ENCODE measurements around the gene PREX1. TPM values are rescaled to one million over a fixed set of nuclear protein-coding genes. Genes with fewer than 3 reads are reported as not detected.

The PREX1 gene
- total RNA-seq, 3 donors from 2014 or later, result 9.9 to 14.1 (median 13.5) TPM

DNA sequence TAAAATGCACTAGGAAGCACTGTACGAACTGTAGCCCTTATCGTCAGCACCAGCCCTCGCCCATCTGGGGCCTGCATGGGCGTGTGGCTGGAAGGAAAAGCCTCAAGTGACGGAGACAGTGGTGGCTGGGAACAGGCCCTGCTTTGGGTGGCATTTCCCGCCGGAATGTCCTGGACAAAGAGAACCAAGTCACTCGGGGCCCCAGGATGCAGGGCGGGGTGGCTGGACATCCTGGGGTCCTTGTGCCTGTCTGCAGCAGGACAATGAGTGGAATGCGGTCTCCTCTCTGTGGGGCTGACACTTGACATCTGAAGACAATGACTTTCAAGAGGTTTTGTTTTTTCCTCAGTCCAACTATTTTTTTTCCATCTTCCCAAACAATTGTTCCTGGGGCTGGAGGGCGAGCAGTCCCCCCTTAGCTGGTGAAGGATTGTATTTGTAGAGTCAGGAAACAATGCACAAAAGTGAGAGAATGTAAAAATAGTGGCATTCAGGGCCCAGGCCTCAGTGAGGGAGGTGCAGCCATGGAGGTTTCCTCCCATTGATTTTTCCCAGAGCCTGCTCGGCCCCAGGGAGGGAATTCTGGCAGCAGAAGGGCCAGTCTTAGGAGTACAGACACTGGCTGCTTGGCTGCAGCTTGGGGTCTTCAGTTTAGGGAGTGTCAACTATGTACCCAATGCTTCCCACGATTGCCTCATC is 64.4 kb downstream of the PREX1 start:
- no peaks in the 10 kb centered on the region for H3K4me1 ChIP-seq (ENCODE audit: low read depth)
- ATAC-seq (no peak), DNase-seq (peak in 1 of 3 donors; percentile 15)
- H3K9me3 ChIP-seq, result no peaks in the 10 kb centered on the region
- intact Hi-C loops (cut with DNase I, micrococcal nuclease), result no loop called here
- no peak overlapping the region for H3K4me3 ChIP-seq
- TF ChIP-seq, protein P1, sequence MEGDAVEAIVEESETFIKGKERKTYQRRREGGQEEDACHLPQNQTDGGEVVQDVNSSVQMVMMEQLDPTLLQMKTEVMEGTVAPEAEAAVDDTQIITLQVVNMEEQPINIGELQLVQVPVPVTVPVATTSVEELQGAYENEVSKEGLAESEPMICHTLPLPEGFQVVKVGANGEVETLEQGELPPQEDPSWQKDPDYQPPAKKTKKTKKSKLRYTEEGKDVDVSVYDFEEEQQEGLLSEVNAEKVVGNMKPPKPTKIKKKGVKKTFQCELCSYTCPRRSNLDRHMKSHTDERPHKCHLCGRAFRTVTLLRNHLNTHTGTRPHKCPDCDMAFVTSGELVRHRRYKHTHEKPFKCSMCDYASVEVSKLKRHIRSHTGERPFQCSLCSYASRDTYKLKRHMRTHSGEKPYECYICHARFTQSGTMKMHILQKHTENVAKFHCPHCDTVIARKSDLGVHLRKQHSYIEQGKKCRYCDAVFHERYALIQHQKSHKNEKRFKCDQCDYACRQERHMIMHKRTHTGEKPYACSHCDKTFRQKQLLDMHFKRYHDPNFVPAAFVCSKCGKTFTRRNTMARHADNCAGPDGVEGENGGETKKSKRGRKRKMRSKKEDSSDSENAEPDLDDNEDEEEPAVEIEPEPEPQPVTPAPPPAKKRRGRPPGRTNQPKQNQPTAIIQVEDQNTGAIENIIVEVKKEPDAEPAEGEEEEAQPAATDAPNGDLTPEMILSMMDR (IDR thresholded peaks at IDR 0.05), result no peak
- H3K36me3 ChIP-seq (ENCODE audit: low read depth), result no peaks in the 10 kb centered on the region

DNA sequence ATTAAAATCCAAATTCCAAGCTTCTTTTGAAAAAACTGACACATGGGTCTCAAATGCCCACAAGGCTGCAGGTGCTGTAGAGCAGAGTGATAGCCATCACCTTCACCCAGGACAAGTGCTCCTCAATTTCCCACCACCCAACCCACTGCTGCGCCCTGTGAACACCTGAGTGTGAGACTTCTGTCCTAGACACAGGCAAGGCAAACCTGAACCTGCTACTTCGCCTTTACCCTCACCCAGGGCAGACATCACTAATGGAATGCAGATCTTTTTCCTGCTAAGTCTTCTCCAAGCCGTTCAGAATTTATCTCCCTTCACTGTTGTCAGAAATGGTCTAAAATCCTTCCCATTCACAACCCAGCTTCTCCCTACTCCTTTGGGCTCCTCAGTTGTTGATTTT is 65.9 kb downstream of the PREX1 start:
- intact Hi-C loops (cut with DNase I, micrococcal nuclease), result no loop called here
- Histone ChIP-seq H3K4me1 (ENCODE audit: low read depth) (no peaks in the 10 kb centered on the region), H3K36me3 (ENCODE audit: low read depth) (no peaks in the 10 kb centered on the region), H3K9me3 (no peaks in the 10 kb centered on the region), H3K4me3 (no peak overlapping the region)
- TF ChIP-seq, protein P1 (IDR thresholded peaks at IDR 0.05), result no peak
- peak in 1 of 3 donors; percentile 21 for DNase-seq
- ATAC-seq, result no peak

DNA sequence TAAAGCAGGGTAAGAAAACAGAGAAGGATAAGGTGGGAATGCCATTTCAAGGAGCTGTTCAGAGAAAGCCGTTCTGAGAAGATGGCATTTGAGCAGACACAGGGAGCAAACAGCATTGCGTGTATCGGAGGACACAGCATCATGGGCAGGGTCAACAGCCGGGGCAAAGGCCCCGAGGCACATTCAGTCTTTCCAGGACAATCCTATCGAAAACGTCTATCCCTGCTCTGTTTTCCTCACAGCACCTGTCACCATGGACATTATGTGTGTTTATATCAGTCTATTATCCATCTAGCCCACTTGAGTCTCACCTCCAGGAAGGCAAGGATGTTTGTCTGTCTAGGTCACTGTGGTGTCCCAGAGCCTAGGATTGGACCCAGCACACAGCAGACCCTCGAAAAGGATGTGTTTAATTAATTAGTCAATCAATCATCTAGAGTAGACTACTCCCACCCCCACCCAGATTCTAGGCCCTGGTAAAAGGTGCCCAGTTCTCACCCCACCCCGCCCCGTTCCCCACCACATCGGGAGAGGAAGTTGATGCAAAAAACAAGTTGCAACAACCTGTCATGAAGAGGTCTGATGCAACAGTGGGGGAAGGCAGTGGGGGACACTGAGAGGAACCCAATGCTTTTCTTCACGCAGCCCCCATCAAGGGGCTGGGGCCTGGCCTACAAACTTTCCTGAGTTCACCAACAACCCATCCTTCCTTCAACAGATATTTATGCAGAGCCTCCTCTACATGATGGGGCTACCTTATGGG is 66.6 kb downstream of the PREX1 start:
- TF ChIP-seq, protein P1 (IDR thresholded peaks at IDR 0.05), result no peak
- H3K36me3 ChIP-seq (ENCODE audit: low read depth), result no peaks in the 10 kb centered on the region
- H3K4me1 ChIP-seq (ENCODE audit: low read depth), result no peaks in the 10 kb centered on the region
- ATAC-seq, result peak; percentile 68
- peak; percentile 40 to 75 (median 44) for DNase-seq
- H3K9me3 ChIP-seq, result no peaks in the 10 kb centered on the region
- H3K4me3 ChIP-seq, result no peak overlapping the region
- intact Hi-C loops (cut with DNase I, micrococcal nuclease), result no loop called here

DNA sequence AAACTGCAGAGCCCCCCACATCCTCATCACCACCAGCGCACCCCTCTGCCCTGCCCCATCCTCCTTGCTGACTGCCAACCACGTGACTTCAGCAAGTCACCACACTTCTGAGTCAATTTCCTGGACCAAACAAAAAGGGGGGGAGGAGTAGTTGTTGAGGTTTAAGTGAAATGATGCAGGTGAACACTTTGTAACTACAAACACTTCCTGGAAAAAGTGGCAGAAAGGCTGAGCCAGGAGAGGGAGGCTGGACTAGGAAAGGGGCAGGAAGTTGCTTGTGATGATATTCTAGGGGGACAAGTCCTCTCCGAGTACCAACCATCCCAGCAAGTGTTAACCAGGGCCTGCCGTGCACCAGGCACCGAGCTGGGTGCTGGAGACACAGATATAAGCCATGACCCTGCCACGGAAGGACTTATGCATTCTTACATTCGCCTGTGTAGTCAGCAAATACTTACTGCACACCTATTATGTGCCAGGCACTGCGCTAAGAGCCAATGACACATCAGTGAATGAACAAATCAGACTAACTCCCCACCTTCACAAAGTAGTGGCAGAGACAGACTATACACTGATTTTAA is 67.3 kb downstream of the PREX1 start:
- TF ChIP-seq, protein P1 (IDR thresholded peaks at IDR 0.05), result no peak
- ATAC-seq (peak; percentile 84), DNase-seq (peak in 2 of 3 donors; percentile 28 to 82)
- H3K9me3 ChIP-seq, result no peaks in the 10 kb centered on the region
- no peaks in the 10 kb centered on the region for H3K4me1 ChIP-seq (ENCODE audit: low read depth)
- H3K36me3 ChIP-seq (ENCODE audit: low read depth), result no peaks in the 10 kb centered on the region
- H3K4me3 ChIP-seq, result no peak overlapping the region
- intact Hi-C loops (cut with DNase I, micrococcal nuclease), result no loop called here

DNA sequence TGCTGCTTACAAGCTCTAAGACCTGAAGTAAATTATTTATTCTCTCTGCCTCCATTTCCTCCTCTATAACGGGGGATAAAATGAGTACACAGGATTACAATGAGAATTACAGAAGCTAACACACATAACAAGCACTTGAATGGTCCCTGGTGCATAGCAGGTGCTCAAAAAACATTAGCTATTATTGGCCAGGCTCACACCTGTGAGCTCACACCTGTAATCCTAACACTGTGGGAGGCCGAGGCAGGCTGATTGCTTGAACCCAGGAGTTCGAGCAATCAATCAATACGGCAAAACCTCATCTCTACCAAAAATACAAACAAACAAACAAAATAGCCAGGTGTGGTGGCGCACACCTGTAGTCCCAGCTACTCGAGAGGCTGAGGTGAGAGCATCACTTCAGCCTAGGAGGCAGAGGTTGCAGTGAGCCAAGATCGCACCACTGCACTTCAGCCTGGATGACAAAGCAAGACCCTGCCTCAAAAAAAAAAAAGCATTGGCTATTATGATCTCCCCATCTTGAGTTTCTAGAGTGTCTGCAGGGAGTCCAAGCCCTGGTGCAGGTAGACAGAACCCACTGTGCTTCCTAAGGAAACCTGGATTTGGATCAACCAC is 68.1 kb downstream of the PREX1 start:
- no peaks in the 10 kb centered on the region for H3K36me3 ChIP-seq (ENCODE audit: low read depth)
- H3K4me1 ChIP-seq (ENCODE audit: low read depth), result no peaks in the 10 kb centered on the region
- H3K4me3 ChIP-seq, result no peak overlapping the region
- DNase-seq, result no peak
- intact Hi-C loops (cut with DNase I, micrococcal nuclease), result no loop called here
- H3K9me3 ChIP-seq, result no peaks in the 10 kb centered on the region
- TF ChIP-seq, protein P1 (IDR thresholded peaks at IDR 0.05), result no peak
- ATAC-seq, result no peak

Measured in mucosa of descending colon (tissue), 3 donors.